HL-60 (cell line): ENCODE data around the gene KCNH4.

Experiments used
- DNase-seq, 2 experiments: peaks; one replicate each; pipeline ENCODE4 v3.0.0-alpha.2; 2010 to 2020; ENCODE audit warnings: low read depth in 1 of 2, low spot score in 1 of 2
- H3K27ac ChIP-seq: fragments of 250-450 bp; sonication (Bioruptor Pico); replicated peaks from 2 replicates; pipeline ENCODE4 v1.5.1; 2020; ENCODE audit warnings: mild to moderate bottlenecking, moderate library complexity
- H3K27me3 ChIP-seq: fragments of 250-450 bp; sonication (Bioruptor Pico); 2 replicates; pipeline ENCODE4 v1.5.1; 2021; ENCODE audit warnings: mild to moderate bottlenecking, moderate library complexity; ENCODE audit not compliant: insufficient read depth, poor library complexity, severe bottlenecking
- H3K4me3 ChIP-seq: replicated peaks from 2 replicates; pipeline ENCODE4 v1.5.1; 2011; ENCODE audit warnings: mild to moderate bottlenecking, control low read depth, low read length; ENCODE audit not compliant: insufficient read depth
- GABPA ChIP-seq: IDR thresholded peaks from 2 replicates; pipeline ENCODE4 v1.6.1; 2012; ENCODE audit warnings: low read depth
- POLR2AphosphoS5 ChIP-seq: IDR thresholded peaks from 2 replicates; pipeline ENCODE4 v1.6.1; 2012; ENCODE audit warnings: low read depth
- SPI1 ChIP-seq: IDR thresholded peaks from 2 replicates; pipeline ENCODE4 v1.6.1; 2012; ENCODE audit warnings: low read depth, mild to moderate bottlenecking, borderline replicate concordance
- TF ChIP-seq, protein P1 (sequence below): IDR thresholded peaks from one replicate; pipeline ENCODE4 v1.5.1; 2011; ENCODE audit warnings: low read length, control low read depth, inconsistent platforms; ENCODE audit not compliant: insufficient read depth
- TF ChIP-seq, protein P2 (sequence below): IDR thresholded peaks from 2 replicates; pipeline ENCODE4 v1.6.1; 2012; ENCODE audit warnings: low read depth; ENCODE audit not compliant: insufficient replicate concordance

KCNH4 gene

DNA sequence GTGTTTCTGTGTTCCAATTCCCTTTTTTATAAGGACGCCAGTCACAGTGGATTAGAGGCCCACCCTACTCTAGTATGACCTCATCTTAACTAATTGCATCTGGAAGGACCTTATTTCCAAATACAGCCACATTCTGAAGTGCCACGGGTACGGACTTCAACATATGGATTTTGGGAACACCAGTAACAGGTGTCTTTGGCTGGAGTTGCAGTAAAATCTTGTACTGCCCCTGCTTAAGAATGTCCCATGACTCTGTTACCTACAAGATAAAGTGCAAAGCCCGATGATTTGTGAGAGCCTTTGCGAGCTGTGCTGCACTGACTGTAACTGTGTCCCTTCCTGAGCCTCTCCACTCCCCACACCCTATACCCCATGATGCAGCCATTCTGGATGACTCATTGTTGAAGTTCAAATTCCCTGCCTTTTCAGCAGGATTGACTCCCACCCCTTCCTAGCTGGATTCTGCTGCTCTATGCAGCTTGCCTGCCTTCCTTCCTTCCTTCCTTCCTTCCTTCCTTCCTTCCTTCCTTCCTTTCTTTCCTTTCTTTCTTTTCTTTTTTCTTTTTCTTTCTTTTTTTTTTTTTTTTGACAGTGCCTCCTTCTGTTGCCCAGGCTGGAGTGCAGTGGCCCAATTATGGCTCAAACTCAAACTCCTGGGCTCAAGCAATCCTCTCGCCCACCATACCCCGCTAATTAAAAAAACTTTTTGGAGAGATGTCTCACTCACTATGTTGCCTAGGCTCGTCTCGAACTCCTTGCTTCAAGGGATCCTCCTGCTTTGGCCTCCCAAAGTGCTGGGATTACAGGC is 2.2 kb upstream of the KCNH4 start:
- TF ChIP-seq, protein P1, sequence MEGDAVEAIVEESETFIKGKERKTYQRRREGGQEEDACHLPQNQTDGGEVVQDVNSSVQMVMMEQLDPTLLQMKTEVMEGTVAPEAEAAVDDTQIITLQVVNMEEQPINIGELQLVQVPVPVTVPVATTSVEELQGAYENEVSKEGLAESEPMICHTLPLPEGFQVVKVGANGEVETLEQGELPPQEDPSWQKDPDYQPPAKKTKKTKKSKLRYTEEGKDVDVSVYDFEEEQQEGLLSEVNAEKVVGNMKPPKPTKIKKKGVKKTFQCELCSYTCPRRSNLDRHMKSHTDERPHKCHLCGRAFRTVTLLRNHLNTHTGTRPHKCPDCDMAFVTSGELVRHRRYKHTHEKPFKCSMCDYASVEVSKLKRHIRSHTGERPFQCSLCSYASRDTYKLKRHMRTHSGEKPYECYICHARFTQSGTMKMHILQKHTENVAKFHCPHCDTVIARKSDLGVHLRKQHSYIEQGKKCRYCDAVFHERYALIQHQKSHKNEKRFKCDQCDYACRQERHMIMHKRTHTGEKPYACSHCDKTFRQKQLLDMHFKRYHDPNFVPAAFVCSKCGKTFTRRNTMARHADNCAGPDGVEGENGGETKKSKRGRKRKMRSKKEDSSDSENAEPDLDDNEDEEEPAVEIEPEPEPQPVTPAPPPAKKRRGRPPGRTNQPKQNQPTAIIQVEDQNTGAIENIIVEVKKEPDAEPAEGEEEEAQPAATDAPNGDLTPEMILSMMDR: no peak
- TF ChIP-seq, protein P2, sequence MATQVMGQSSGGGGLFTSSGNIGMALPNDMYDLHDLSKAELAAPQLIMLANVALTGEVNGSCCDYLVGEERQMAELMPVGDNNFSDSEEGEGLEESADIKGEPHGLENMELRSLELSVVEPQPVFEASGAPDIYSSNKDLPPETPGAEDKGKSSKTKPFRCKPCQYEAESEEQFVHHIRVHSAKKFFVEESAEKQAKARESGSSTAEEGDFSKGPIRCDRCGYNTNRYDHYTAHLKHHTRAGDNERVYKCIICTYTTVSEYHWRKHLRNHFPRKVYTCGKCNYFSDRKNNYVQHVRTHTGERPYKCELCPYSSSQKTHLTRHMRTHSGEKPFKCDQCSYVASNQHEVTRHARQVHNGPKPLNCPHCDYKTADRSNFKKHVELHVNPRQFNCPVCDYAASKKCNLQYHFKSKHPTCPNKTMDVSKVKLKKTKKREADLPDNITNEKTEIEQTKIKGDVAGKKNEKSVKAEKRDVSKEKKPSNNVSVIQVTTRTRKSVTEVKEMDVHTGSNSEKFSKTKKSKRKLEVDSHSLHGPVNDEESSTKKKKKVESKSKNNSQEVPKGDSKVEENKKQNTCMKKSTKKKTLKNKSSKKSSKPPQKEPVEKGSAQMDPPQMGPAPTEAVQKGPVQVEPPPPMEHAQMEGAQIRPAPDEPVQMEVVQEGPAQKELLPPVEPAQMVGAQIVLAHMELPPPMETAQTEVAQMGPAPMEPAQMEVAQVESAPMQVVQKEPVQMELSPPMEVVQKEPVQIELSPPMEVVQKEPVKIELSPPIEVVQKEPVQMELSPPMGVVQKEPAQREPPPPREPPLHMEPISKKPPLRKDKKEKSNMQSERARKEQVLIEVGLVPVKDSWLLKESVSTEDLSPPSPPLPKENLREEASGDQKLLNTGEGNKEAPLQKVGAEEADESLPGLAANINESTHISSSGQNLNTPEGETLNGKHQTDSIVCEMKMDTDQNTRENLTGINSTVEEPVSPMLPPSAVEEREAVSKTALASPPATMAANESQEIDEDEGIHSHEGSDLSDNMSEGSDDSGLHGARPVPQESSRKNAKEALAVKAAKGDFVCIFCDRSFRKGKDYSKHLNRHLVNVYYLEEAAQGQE: no peak
- TF ChIP-seq POLR2AphosphoS5 (no peak), GABPA (no peak), SPI1 (no peak)
- Histone ChIP-seq H3K4me3 (peak overlapping the region; percentile 59), H3K27ac (peak overlapping the region; percentile 67), H3K27me3 (no peaks in the 10 kb centered on the region)
- DNase-seq: peak in 1 of 2 experiments; percentile 44

DNA sequence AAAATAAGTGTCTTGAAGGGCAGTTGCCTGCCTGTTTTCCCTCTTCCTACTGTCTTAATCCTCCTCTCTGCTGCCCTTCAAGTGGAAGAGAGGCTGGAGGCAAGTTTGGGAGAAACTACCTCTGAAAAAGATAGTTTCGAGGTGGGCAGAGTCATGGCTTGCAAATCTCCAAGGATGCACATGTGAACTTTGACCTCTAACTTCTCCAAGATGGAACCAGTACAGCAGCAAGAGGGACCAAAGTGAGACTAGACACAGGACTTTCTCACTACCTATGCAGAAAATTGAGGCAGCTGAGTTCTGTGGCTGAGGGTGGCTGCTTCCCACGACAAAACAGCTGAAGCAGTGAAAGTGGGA is 887 bp upstream of the KCNH4 start:
- Histone ChIP-seq H3K27me3 (no peaks in the 10 kb centered on the region), H3K4me3 (no peak overlapping the region), H3K27ac (no peak overlapping the region)
- TF ChIP-seq POLR2AphosphoS5 (no peak), SPI1 (no peak), GABPA (no peak)
- TF ChIP-seq, protein P1: no peak
- TF ChIP-seq, protein P2: no peak
- no peak for DNase-seq

DNA sequence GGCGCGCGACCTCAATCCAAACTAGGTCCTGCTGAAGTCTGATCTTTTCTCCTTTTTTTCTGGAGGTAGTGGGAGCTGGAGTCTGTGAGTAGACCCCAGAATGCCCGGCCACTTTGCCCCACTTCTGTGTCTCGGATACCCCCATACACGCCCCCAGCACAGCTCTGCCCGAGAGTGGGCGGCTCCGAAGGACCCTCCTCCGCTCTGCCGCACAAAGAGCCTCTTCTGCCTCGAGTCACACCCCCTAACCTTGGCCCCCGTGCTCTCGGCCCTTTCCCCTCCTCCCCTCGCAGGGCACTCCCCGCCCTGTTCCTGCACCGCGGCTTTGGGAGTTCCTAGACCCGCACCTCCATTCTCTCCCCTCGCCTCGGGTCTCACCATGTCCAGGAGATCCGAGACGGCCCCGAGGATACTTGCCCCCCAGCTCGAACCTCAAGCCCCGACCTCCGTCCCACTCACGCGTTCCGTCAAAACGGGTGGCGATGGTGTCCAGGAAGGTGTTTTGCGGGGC is 476 bp downstream of the KCNH4 start:
- DNase-seq: no peak
- Histone ChIP-seq H3K27ac (no peak overlapping the region), H3K4me3 (peak overlapping the region; percentile 61), H3K27me3 (no peaks in the 10 kb centered on the region)
- TF ChIP-seq, protein P2: no peak
- TF ChIP-seq, protein P1: no peak
- no peak for TF ChIP-seq GABPA
- no peak for TF ChIP-seq SPI1
- no peak for TF ChIP-seq POLR2AphosphoS5
